Lower lobe of right lung (tissue), 2 donors: Measurements from ENCODE around the gene ACO2. TPM values are rescaled to one million over a fixed set of nuclear protein-coding genes. Genes with fewer than 3 reads are reported as not detected.
"Not testable (repeated sequence)": the region's sequence is repeated elsewhere in the genome, so short reads cannot be mapped to it uniquely, and the experiment has no call there.

Experiments
- ATAC-seq, 2 donors: fragments of 200-7000 bp; cut with Tn5 transposase; one replicate each; pipeline ENCODE4 v1.9.1; 2020 to 2022; ENCODE audit warnings: mild to moderate bottlenecking in 2 of 2, moderate library complexity in 2 of 2
- DNase-seq: peaks from one replicate; pipeline ENCODE4 v3.0.0-alpha.2; 2020
- H3K27ac ChIP-seq: fragments of 200-600 bp; one replicate; pipeline ENCODE4 v1.8.0; 2022
- H3K27me3 ChIP-seq: fragments of 200-600 bp; one replicate; pipeline ENCODE4 v1.8.0; 2022; ENCODE audit warnings: low read depth
- H3K36me3 ChIP-seq: fragments of 200-600 bp; one replicate; pipeline ENCODE4 v1.8.0; 2022; ENCODE audit warnings: mild to moderate bottlenecking
- H3K4me1 ChIP-seq: fragments of 200-600 bp; one replicate; pipeline ENCODE4 v1.8.0; 2022
- H3K4me3 ChIP-seq: fragments of 200-600 bp; one replicate; pipeline ENCODE4 v1.8.0; 2022; ENCODE audit warnings: mild to moderate bottlenecking
- H3K9me3 ChIP-seq: fragments of 200-600 bp; one replicate; pipeline ENCODE4 v1.8.0; 2022
- intact Hi-C: fragments of 100-400 bp; cut with DNase I; formaldehyde crosslinking; loops from one replicate; pipeline ENCODE4 v1.11.0; 2022
- long read RNA-seq: library from polyadenylated mRNA; unstranded; transcript quantifications from one replicate; pipeline ENCODE4 v2.0.0, GENCODE V29; 2021
- total RNA-seq: library from RNA; stranded (reverse); fragmentation: NEBNext Ultra II Directional; extraction: Animal tissue kit (Norgen Biotek cat#: 25700); gene quantifications from one replicate; pipeline ENCODE4 v1.2.1, GENCODE V29; 2021
- TF ChIP-seq, protein P1 (sequence below): fragments of 200-600 bp; IDR thresholded peaks from one replicate; pipeline ENCODE4 v1.8.0; 2022; ENCODE audit warnings: antibody characterized with exemption, mild to moderate bottlenecking
- donor health status: DM: no; HTN: yes; CAD: no; lungs with severe emphysema.

Gene ACO2
- total RNA-seq = 77.7 TPM
- long read RNA-seq, transcript ACO2-201 (18 exons, 2,741 nt) = major isoform, 59 of 108 reads
- long read RNA-seq, partial matches to known transcripts = 32 of 108 reads
- long read RNA-seq, other reads (novel, unspliced or antisense) = 17 of 108 reads

DNA sequence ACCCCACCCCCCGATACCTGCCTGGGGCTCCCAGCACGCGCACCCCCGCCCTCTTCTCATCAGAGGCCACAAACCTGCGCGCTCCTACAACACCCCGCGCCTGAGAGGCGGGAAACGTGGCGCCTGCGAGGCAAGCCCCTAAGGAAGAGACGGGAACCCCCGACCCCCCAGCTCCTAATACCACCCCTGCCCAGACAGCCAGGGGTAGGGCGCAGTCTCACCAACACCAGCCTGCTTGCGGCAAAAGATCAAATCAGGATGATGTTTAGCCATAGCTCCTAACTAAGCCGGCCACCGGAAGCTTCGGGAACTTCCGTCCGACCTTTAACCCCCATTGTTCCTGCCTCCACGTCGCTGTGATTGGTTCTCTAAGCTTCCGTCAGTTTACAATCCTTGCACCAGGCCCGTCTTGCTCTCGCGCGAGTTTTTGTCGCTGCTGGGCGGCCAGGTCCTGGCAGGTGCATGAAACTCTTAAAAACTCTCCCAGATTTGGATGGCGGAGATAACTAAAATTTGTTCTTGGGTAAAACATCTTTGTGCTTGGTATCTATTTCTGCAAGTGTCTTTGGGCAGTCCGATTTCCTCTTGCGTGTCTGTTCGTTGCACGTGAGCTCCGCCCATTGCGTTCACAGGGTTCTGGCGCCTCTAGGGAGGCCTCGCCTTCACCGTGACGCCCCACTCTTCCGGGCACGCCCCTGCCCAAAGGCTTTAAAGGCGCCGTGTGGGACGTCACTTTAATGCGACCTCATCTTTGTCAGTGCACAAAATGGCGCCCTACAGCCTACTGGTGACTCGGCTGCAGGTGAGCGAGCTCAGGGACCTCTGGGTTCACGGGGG is at the start of gene ACO2, which contains the start of gene PHF5A:
Gene ACO2 (plus strand): TSS at position 737 of the 837 bp plus-strand sequence. CDS start 30 bp downstream, at position 767.
Gene PHF5A (minus strand): TSS at position 312 of the 837 bp plus-strand sequence. CDS start 39 bp downstream, at position 273.
- TF ChIP-seq, protein P1, sequence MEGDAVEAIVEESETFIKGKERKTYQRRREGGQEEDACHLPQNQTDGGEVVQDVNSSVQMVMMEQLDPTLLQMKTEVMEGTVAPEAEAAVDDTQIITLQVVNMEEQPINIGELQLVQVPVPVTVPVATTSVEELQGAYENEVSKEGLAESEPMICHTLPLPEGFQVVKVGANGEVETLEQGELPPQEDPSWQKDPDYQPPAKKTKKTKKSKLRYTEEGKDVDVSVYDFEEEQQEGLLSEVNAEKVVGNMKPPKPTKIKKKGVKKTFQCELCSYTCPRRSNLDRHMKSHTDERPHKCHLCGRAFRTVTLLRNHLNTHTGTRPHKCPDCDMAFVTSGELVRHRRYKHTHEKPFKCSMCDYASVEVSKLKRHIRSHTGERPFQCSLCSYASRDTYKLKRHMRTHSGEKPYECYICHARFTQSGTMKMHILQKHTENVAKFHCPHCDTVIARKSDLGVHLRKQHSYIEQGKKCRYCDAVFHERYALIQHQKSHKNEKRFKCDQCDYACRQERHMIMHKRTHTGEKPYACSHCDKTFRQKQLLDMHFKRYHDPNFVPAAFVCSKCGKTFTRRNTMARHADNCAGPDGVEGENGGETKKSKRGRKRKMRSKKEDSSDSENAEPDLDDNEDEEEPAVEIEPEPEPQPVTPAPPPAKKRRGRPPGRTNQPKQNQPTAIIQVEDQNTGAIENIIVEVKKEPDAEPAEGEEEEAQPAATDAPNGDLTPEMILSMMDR = no peak
- H3K4me3 ChIP-seq = peak within 1 kb of the TSS; percentile 99
- DNase-seq (peak; percentile 98), ATAC-seq (peak; percentile 98 to 99)
- no peaks in the 10 kb centered on the region for H3K9me3 ChIP-seq
- peak within 1 kb of the TSS; percentile 98 for H3K27ac ChIP-seq
- H3K36me3 ChIP-seq = peaks cover 57% of the 10 kb centered on the region
- peaks cover 23% of the 10 kb centered on the region for H3K4me1 ChIP-seq
- no peaks in the 10 kb centered on the region for H3K27me3 ChIP-seq
- intact Hi-C loops = no loop called here

DNA sequence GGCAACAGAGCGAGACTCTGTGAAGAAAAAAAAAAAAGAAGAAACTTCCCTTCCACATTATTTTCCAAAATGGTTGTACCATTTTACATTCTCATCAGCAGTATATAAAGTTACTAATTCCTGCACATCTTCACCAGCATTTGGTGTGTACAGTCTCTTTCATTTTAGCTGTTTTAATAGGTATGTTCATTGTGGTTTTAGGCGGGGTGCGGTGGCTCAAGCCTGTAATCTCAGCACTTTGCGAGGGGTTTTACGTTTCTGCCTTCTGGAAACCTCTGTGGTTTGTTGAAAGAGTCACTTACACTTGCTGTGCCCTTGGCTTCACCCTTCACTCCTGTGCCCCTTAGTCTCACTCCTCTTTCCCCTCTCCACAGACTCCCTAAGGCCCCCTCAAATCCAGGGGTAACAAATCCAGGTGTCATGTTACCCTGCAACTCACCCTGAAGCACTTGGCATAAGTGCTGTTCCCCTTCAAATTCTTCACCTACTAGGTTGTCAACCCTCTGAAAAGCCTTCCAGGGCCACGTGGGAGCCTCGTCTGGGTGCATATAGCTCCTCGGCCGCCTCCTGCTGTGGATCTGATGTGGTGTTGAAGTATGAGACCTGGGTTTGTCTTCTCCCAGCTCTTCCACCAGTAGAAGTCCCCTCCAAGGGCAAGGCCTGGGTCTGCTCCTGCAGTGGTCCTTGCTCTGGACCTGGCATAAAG is 43.1 kb upstream of the ACO2 start:
- Histone ChIP-seq H3K4me3 (no peak overlapping the region), H3K4me1 (no peaks in the 10 kb centered on the region), H3K36me3 (peaks cover 55% of the 10 kb centered on the region), H3K27me3 (no peaks in the 10 kb centered on the region), H3K9me3 (no peaks in the 10 kb centered on the region), H3K27ac (no peak overlapping the region)
- DNase-seq (no peak), ATAC-seq (peak; percentile 18 to 57)
- intact Hi-C loops = no loop called here
- TF ChIP-seq, protein P1 = no peak

DNA sequence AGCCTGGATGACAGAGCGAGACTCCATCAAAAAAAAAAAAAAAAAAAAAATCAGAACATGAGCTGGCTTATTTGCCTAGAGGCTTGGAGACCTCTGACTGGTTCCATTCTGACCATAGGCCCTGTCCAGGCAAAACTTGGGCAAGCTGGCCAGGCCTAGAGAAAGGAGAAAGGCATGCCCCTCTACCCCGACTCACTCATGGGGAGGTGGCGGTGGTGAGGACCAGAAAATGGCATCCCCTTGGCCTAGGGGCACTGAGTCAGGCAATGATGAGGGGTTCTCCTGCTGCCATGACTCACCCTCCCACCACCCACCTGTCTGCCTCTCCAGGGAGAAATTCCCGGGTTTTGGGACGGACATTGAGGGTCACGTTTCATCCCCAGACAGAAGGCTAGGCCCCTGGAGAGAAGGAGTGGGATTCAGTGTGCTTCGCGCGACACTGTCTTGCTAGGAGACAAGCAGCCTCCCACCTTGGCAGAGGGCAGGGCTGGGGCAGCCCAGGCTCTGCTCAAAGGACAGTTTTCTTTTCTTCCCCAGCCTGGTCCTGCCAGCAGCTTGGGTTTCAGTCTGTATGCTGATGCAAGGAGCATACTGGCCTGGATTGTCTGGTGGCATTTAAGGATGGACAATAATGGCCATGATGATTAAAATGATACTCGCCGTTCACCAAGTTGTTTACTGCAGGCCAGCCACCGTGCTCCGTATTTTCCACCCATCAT is 39.5 kb upstream of the ACO2 start:
- ATAC-seq (no peak), DNase-seq (no peak)
- intact Hi-C loops = no loop called here
- no peaks in the 10 kb centered on the region for H3K27me3 ChIP-seq
- no peaks in the 10 kb centered on the region for H3K9me3 ChIP-seq
- peaks cover 72% of the 10 kb centered on the region for H3K36me3 ChIP-seq
- TF ChIP-seq, protein P1 = no peak
- H3K27ac ChIP-seq = no peak overlapping the region
- H3K4me3 ChIP-seq = no peak overlapping the region
- peaks cover 9% of the 10 kb centered on the region for H3K4me1 ChIP-seq

DNA sequence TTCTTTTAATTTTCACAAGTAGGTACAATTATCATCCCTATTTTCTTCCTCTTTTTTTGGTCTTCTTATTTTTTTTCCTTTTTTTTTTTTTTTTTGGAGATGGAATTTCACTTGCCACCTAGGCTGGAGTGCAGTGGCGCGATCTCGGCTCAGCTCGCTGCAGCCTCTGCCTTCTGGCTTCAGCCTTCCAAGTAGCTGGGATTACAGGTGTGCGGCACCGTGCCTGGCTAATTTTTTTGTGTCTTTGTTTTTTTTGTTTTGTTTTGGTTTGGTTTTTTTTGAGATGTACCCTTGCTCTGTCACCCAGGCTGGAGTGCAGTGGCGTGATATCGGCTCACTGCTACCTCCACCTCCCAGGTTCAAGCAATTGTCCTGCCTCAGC is 39.0 kb upstream of the ACO2 start:
- Histone ChIP-seq H3K4me3 (no peak overlapping the region), H3K27ac (no peak overlapping the region), H3K36me3 (peaks cover 72% of the 10 kb centered on the region), H3K9me3 (no peaks in the 10 kb centered on the region), H3K27me3 (no peaks in the 10 kb centered on the region), H3K4me1 (peaks cover 14% of the 10 kb centered on the region)
- ATAC-seq = no peak
- TF ChIP-seq, protein P1 = no peak
- DNase-seq = no peak
- intact Hi-C loops = no loop called here

DNA sequence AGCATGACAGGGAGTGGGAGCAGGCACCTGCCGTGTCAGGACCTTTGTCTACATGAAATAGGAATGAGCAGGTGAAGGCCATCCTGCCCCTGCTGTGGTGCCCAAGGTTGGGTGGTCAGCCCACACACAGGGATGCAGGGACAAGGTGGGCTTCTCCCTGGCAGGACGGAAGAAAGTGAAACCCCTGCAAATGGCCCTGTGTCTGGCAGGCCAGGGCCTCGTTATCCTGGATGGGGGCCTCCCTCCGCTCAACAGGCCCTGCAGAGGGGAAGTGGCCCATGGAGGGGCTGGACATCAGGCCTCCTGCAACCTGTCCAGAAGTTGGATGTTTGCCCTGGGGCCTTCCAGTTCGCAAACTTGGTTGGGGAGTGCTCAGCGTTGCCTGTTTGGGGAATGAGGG is 37.3 kb upstream of the ACO2 start:
- Histone ChIP-seq H3K36me3 (peaks cover 73% of the 10 kb centered on the region), H3K4me1 (peaks cover 21% of the 10 kb centered on the region), H3K4me3 (no peak overlapping the region), H3K9me3 (no peaks in the 10 kb centered on the region), H3K27ac (no peak overlapping the region), H3K27me3 (no peaks in the 10 kb centered on the region)
- intact Hi-C loops = no loop called here
- TF ChIP-seq, protein P1 = no peak
- DNase-seq (no peak), ATAC-seq (peak in 1 of 2 donors; percentile 6)

DNA sequence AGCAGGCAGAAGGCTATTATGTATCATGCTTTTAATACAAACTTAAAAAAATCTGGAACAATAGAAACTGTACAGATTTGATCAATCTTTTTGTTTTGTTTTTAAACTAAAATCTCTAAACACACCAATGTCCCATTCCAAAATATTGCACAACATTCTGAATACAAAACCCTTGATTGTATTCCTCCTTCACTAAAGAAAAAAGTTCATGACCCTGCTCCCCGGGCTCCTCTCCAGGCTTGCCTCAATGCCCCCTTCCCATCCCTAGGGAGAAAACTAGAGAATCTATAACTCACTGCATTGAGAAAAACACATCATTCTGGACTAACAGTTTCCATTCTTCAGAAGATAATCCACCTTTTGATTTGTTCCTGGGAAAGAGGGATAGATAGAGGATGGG is 35.4 kb upstream of the ACO2 start:
- Histone ChIP-seq H3K4me1 (peaks cover 21% of the 10 kb centered on the region), H3K36me3 (peaks cover 68% of the 10 kb centered on the region)
- ATAC-seq, H3K27me3 ChIP-seq, DNase-seq, H3K27ac ChIP-seq, H3K9me3 ChIP-seq, intact Hi-C loops, H3K4me3 ChIP-seq: not testable (repeated sequence)

DNA sequence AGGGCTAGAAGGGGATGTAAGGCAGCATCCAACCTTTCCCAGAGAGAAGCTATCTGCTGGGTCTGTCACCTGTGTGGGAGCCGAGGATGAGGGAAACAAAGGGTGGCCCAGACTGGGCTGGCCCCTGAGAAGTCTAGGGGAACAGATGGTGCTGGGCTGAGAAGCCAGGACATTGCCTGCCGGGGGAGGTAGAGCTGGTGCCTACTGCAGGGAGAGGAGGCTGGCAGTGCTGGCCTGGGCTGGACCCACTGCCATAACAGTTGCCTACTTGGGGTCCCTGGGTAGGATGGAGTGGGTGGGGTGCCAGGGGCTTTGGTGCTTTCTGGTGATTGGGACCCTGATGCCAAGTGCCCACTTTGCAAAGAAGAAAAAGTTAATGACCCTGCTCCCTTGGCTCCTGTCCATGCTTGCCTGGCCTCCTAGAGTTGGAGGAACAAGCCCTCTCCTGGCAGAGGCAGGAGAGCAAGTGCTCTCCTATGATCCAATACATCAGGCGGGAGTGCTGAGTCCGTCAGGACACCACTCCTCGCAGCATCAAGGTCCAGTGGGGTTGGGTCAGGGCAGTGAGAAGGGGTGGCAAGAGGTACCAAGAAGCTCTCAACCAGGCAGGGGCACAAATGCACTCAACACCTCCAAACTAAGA is 34.4 kb upstream of the ACO2 start:
- H3K36me3 ChIP-seq = peaks cover 77% of the 10 kb centered on the region
- H3K9me3 ChIP-seq, H3K4me3 ChIP-seq, H3K27ac ChIP-seq, intact Hi-C loops, H3K27me3 ChIP-seq, DNase-seq: not testable (repeated sequence)
- peaks cover 29% of the 10 kb centered on the region for H3K4me1 ChIP-seq
- peak in 1 of 2 donors; percentile 18 for ATAC-seq
